Iris pigment epithelial cell (primary cell): ENCODE results near the gene GRPEL2.

Experiments
- DNase-seq: peaks from one replicate; pipeline ENCODE4 v3.0.0-alpha.2; 2011; ENCODE audit warnings: low read depth

GRPEL2 gene

GRCh38 chr5:149319174-149319573 is 26.1 kb upstream of the GRPEL2 start:
- no peak for DNase-seq

- DNase-seq, result peak; percentile 95
Measured at GRCh38 chr5:149320791-149321330, 24.4 kb upstream of the GRPEL2 start.

- DNase-seq, result no peak
Measured at GRCh38 chr5:149322518-149322917, 22.8 kb upstream of the GRPEL2 start.

DNA sequence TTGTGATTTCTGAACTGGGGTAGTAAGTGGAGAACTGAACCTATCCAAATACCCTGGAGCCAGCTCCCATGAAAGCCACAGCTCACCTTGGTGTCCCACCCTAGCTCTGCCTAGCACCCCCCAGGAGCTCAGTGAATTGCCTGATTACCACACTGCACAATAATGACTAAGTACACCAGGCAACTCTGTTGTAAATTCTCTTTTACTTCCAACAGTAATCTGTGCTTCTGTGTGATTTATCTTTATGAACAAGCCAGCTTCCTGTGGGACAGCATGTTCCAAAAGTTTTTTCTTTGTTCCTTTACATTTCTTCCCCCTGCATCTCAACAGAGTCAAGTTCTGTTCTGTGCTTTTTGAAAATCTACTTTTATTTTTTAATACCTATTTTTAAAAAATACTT is 22.1 kb upstream of the GRPEL2 start:
- peak; percentile 54 for DNase-seq

GRCh38 chr5:149323621-149324205 is 21.6 kb upstream of the GRPEL2 start:
- DNase-seq, result peak; percentile 62

DNA sequence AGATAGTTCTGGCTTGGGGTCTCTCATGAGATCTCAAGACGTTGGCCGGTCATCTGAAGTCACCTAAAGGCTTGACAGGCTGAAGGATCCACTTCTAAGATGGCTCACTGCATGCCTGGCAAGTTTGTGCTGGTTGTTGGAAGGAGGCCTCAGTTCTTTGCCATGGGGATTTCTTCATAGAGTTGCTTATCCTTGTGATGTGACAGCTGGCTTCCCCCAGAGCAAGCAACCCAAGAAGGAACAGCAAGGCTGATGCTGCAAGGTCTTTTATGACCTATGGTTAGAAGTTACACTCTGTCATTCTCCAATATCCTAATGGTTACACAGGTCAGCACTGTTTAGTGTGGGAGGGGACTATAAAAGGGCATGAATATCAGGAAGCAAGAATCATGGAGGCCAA is 20.7 kb upstream of the GRPEL2 start:
- DNase-seq, result no peak

DNA sequence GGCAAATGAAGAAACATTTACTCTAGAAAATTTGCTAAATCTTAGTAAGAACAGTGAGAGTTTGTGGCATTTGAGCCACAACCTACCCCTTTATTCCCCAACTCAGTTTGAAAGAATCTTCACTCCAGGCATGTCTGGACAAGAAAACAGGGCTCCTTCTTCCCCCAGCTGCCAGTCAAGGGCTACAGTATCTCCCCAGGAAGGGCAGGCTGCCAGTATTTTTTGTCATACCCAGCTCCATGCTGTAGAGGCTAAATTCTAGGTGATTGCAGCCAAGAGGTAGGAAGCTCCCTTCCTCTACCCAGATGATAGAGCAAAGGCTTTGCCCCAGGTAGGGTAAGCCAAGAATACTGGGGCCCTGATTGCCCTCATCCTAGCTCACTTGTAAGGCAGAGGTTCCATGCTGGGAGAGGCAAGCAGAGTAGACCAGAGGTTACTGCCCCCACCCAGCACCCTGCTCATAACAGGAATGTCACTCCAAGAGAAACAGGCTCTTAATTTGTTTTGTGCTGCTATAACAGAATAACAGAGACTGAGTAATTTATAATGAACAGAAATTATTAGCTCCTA is 20.0 kb upstream of the GRPEL2 start:
- DNase-seq, result peak; percentile 56

DNA sequence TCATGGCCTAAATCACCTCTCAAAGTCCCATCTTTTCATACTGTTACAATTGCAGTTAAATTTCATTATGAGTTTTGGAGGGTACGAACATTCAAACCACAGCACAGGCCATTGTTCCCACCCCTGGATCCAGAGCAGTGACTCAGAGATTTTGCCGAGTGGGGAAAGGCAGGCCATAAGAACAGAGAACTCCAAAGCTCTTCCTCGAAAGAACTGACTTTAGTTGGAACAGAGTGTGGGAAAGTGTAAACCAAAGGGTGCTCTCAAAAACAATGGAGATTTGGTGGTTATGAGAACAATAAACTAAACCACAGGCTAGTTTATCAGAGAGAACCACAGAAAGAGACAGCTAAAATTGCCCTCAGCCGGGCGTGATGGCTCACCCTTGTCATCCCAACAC is 19.4 kb upstream of the GRPEL2 start:
- no peak for DNase-seq

GRCh38 chr5:149326611-149327010 is 18.7 kb upstream of the GRPEL2 start:
- DNase-seq, result no peak

- no peak for DNase-seq
Measured at GRCh38 chr5:149328177-149328576, 17.1 kb upstream of the GRPEL2 start.

DNA sequence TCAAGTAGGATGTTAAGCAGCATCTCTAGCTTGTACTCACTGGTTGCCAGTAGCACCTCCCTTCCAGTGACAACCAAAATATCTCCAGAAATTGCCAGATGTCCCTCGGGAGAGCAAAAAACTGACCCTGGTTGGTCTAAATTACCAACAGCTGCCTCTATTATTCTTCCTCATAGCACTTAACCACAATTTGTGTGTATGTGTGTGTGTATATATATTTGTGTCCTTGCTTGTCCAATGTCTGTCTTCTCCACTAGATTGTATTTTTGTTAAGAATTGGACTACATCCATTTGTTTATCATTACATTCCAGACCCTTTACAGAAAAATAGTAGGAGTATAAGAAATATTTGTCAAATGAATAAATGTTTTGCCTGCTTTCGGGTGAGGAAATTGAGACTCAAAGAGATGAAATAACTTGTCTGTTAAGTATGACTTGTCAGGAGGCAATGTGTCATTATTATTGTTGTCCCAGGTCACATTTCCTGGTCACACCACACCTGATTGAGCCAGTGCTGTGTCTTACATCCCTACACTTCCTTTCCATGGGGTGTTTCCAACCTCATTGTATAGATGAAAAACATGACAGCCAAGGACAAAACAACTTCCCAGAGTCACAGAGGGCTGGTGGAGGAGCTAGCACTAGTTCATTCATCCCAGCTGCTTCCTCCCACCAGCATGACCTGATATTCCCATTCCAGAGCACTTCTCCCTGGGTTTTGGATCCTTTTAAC is 11.4 kb upstream of the GRPEL2 start:
- DNase-seq, result no peak

- DNase-seq, result no peak
Measured at GRCh38 chr5:149337736-149338135, 7.6 kb upstream of the GRPEL2 start.

GRCh38 chr5:149338364-149338763 is 6.9 kb upstream of the GRPEL2 start:
- DNase-seq, result no peak

GRCh38 chr5:149340920-149341319 is 4.4 kb upstream of the GRPEL2 start:
- DNase-seq, result no peak

DNA sequence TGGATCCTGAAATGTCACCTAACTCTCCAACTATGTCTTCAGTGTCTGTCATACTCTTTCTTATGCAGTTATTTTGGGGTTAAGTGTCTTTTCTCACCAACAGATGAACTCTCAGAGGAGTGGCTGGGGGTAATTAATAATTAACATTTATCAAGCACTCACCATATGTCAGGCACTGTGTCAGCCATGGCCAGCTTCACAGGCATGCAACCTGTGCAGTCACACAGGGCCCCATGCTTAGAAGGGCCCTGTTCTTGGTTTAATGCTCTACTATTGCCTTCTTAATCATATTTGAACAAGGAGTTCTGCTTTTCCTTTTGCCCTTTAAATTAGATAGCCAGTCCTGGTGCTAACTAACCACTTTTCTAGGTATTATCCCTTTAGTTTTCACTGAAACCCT is 3.4 kb upstream of the GRPEL2 start:
- DNase-seq, result no peak

DNA sequence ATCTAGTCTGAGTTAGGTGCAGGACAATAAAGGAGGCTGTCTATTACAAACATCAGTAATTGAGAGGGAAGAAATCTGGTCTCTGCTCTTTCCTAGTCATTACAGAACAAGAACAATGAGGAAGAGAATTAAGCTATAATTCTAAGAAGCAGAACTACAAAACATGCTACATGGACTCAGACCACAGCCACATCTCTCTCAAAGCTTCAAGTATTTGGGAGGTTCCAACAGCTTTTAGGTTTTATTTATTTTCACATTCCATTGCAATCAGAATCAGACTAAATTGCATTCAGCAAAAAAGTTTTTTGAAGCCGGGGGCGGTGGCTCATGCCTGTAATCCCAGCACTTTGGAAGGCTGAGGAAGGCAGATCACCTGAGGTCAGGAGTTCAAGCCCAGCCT is 1.1 kb upstream of the GRPEL2 start:
- DNase-seq, result no peak

- peak; percentile 63 for DNase-seq
Measured at GRCh38 chr5:149345892-149346222, 558 bp downstream of the GRPEL2 start.

DNA sequence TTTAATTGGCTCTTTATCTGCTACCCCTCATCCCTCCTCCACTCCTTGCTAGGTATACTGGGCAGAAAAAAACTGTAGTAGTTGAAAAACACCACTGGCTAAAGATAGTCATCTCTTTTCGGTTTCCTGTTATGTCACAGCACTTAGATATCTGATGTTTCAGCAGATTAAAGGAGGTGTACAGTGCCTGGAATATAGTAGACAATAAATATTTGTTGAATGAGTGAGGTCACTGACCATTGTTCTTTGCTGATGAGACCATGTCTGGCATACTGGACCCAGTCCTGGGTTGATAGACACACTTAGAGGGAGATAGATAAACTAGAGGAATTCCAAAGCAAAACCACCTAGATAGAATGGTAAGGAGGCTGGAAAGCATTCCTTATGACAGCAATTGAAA is 3.2 kb downstream of the GRPEL2 start:
- DNase-seq, result no peak

GRCh38 chr5:149349382-149349781 is 4.1 kb downstream of the GRPEL2 start:
- no peak for DNase-seq

GRCh38 chr5:149352169-149352568 is 6.9 kb downstream of the GRPEL2 start:
- DNase-seq, result no peak

- no peak for DNase-seq
Measured at GRCh38 chr5:149353911-149354310, 8.6 kb downstream of the GRPEL2 start.

DNA sequence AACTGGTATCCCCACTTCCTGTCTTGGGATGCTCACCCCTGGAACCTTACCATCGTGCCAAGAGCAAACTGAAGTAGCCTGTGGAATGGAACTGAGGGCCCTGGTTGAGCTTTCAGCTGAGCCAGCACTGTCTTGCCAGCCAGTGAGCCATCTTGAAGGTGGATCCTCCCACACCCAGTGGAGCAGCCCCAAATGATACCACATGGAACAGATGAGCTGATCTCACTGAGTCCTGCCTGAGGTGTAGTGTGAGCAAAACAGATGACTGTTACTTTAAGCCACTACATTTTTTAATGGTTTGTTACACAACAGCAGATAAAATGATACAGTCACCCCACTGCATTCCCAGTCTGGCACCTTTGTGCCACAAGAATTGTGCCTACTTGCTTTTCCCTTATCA is 10.4 kb downstream of the GRPEL2 start:
- no peak for DNase-seq

- no peak for DNase-seq
Measured at GRCh38 chr5:149356391-149356790, 11.1 kb downstream of the GRPEL2 start.
